Esophagus muscularis mucosa (tissue), 4 donors: ENCODE measurements around the gene DSCAML1. TPM values are rescaled to one million over a fixed set of nuclear protein-coding genes. Genes with fewer than 3 reads are reported as not detected.

Experiments used
- DNase-seq: peaks from one replicate; pipeline ENCODE4 v3.0.0-alpha.2; 2017; ENCODE audit errors: extremely low spot score
- H3K27ac ChIP-seq, 4 donors: fragments of 200-600 bp; sonication (generic); replicated peaks in 1 of 4; 1 replicate in 3 of 4; 2 replicates in 1 of 4; pipeline ENCODE4 v1.5.1; 2016 to 2019; ENCODE audit warnings: mild to moderate bottlenecking in 1 of 4
- H3K27me3 ChIP-seq, 4 donors: fragments of 200-600 bp; sonication (generic); one replicate each; pipeline versions ENCODE4 v1.5.1 to v1.6.0; 2016 to 2019
- H3K36me3 ChIP-seq, 4 donors: fragments of 200-600 bp; sonication (generic); one replicate each; pipeline ENCODE4 v1.5.1; 2016 to 2019
- H3K4me1 ChIP-seq, 4 donors: fragments of 200-600 bp; sonication (generic); one replicate each; pipeline ENCODE4 v1.5.1; 2016 to 2019
- H3K4me3 ChIP-seq, 4 donors: fragments of 200-600 bp; sonication (generic); 1 replicate in 2 of 4; 2 replicates in 2 of 4; pipeline ENCODE4 v1.5.1; 2016 to 2019; ENCODE audit warnings: mild to moderate bottlenecking in 4 of 4, moderate library complexity in 1 of 4
- H3K9me3 ChIP-seq, 4 donors: fragments of 200-600 bp; sonication (generic); 1 replicate in 3 of 4; 2 replicates in 1 of 4; pipeline ENCODE4 v1.5.1; 2016 to 2019
- EP300 ChIP-seq: sonication (generic); formaldehyde crosslinking; IDR thresholded peaks from one replicate; pipeline ENCODE4 v1.6.1; 2017; ENCODE audit warnings: antibody characterized with exemption
- POLR2A ChIP-seq: fragments of 450-650 bp; IDR thresholded peaks from one replicate; pipeline ENCODE4 v1.6.1; 2017; ENCODE audit warnings: antibody characterized with exemption, moderate library complexity, mild to moderate bottlenecking, low read depth
- POLR2AphosphoS5 ChIP-seq, 2 donors: sonication (generic); formaldehyde crosslinking; IDR thresholded peaks; one replicate each; pipeline ENCODE4 v1.6.1; 2017; ENCODE audit warnings: antibody characterized with exemption in 2 of 2
- WGBS: methylation state at CpG from one replicate; pipeline ENCODE4 v1.1.5; 2018; 5-methylcytosine and 5-hydroxymethylcytosine counted together
- intact Hi-C: fragments of 100-400 bp; cut with DNase I; formaldehyde crosslinking; loops from one replicate; pipeline ENCODE4 v1.15.1; 2023
- total RNA-seq, 4 donors: library from RNA; depleted of rRNA; stranded (reverse); fragments of >200 nt; gene quantifications; one replicate each; pipeline versions ENCODE4 v1.1.0 to v1.2.1, GENCODE V29; 2016
- TF ChIP-seq, protein P1 (sequence below), 3 experiments: fragments of 200-600 bp in 2 of 3; fragments of 450-650 bp in 1 of 3; sonication (generic) in 2 of 3; IDR thresholded peaks; one replicate each; pipeline ENCODE4 v1.5.1; 2017 to 2019; ENCODE audit warnings: antibody characterized with exemption in 3 of 3, mild to moderate bottlenecking in 2 of 3, moderate library complexity in 1 of 3

Gene DSCAML1
- total RNA-seq, 4 donors from 2014 or later = 0.50 to 5.8 (median 1.2) TPM

- DNase-seq = no peak
- no peak overlapping the region for H3K27ac ChIP-seq
- intact Hi-C loops = no loop called here
- peaks cover 0 to 4% (median 0%) of the 10 kb centered on the region in 4 donors for H3K27me3 ChIP-seq
- WGBS = 86% methylated on average over 5 of the region's 5 CpGs
- no peaks in the 10 kb centered on the region for H3K4me1 ChIP-seq
- TF ChIP-seq, protein P1, sequence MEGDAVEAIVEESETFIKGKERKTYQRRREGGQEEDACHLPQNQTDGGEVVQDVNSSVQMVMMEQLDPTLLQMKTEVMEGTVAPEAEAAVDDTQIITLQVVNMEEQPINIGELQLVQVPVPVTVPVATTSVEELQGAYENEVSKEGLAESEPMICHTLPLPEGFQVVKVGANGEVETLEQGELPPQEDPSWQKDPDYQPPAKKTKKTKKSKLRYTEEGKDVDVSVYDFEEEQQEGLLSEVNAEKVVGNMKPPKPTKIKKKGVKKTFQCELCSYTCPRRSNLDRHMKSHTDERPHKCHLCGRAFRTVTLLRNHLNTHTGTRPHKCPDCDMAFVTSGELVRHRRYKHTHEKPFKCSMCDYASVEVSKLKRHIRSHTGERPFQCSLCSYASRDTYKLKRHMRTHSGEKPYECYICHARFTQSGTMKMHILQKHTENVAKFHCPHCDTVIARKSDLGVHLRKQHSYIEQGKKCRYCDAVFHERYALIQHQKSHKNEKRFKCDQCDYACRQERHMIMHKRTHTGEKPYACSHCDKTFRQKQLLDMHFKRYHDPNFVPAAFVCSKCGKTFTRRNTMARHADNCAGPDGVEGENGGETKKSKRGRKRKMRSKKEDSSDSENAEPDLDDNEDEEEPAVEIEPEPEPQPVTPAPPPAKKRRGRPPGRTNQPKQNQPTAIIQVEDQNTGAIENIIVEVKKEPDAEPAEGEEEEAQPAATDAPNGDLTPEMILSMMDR (IDR thresholded peaks at IDR 0.05) = no peak
- TF ChIP-seq POLR2A = no peak
- TF ChIP-seq POLR2AphosphoS5 (IDR thresholded peaks at IDR 0.05) = no peak
- TF ChIP-seq EP300 = no peak
- no peak overlapping the region for H3K4me3 ChIP-seq
- H3K9me3 ChIP-seq = no peaks in the 10 kb centered on the region
- H3K36me3 ChIP-seq = no peaks in the 10 kb centered on the region
Observed at GRCh38 chr11:117559698-117560097, 237.3 kb downstream of the DSCAML1 start.

DNA sequence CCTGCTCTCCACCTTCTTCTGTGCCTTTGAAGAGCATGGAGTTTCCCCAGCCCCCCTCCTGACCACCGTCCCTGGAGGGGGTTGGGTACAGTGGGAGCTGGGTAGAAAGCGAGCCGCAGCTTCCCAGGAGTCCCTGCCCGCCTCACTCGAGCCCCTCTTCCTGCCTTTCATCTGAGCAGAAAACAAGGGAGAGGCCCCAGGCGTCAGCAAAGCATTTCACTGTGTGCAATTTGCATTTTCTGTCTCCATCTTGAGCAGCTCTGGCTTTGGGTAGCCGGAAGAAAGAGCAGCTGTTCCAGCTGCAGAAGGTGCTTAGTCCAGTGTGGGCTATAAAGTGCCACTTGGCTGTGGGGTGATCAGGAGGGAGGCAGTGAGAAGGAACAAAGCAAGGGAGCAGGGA is 239.7 kb downstream of the DSCAML1 start:
- DNase-seq = no peak
- 68% methylated on average over 7 of the region's 7 CpGs for WGBS
- intact Hi-C loops = no loop called here

DNA sequence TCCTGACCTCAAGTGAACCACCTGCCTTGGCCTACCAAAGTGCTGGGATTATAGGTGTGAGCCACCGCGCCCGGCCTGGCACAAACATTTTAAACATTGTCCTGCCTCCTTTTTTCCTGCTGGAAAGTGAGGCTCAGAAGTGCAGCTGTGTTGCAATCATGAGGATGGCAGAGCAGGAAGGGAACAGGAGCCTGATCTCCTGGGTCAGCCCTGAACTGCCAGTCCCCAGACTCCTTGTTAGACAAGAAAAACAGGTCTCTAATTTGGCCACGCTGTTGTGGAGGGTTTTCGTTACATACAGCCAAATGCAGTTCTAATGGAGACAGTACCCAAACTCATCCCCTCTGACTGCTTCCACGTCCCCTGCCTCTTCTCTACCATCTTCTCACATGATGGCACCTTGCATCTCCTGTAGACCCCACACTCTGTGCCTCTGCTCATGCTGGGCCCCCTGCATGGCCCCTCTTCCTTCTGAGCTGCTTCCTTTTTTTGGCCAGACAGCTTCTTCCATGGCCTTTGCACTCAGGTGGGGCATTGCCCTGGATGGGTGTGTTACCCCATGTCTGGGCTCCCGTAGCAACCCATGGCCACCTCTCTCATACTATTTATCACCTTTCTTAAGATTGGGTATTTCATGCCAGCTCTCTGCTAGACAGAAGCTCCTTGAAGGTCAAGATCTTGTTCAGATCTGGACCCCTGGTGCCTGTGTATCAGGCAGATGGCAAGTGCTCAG is 242.2 kb downstream of the DSCAML1 start:
- Histone ChIP-seq H3K4me1 (no peaks in the 10 kb centered on the region), H3K4me3 (no peak overlapping the region), H3K27ac (no peak overlapping the region), H3K27me3 (peaks cover 0 to 3% (median 0%) of the 10 kb centered on the region in 4 donors), H3K36me3 (no peaks in the 10 kb centered on the region), H3K9me3 (no peaks in the 10 kb centered on the region)
- DNase-seq = no peak
- TF ChIP-seq EP300 = no peak
- no peak for TF ChIP-seq POLR2A
- TF ChIP-seq, protein P1 (IDR thresholded peaks at IDR 0.05) = no peak
- no peak for TF ChIP-seq POLR2AphosphoS5 (IDR thresholded peaks at IDR 0.05)
- WGBS = 93% methylated on average over 7 of the region's 7 CpGs
- intact Hi-C loops = no loop called here

More for the DNA sequence above, 239.7 kb downstream of the DSCAML1 start:
- Histone ChIP-seq H3K9me3 (no peaks in the 10 kb centered on the region), H3K36me3 (no peaks in the 10 kb centered on the region), H3K27me3 (peaks cover 0 to 4% (median 0%) of the 10 kb centered on the region in 4 donors), H3K4me1 (no peaks in the 10 kb centered on the region), H3K4me3 (no peak overlapping the region), H3K27ac (no peak overlapping the region)
- TF ChIP-seq EP300 (no peak), POLR2AphosphoS5 (IDR thresholded peaks at IDR 0.05) (no peak), POLR2A (no peak)
- TF ChIP-seq, protein P1 (IDR thresholded peaks at IDR 0.05) = no peak

DNA sequence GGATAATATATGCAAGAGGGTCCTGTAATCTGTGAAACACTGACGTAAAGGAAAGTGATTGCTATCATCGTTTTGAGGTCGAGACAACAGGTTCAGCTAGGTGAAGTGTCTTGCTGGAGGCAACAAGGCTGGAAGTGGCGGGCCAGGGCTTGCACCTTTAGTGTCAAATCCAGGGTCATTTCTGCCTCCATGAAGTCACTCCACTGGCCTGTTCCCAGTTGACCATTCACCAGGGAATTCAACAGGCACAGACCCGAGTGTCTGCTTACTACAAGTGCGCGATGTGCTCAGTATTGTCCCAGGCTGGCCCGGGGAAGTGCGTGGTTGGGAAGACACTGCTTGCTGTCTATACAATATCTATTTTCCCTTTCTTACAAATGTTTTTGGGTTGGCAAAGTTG is 244.4 kb downstream of the DSCAML1 start:
- Histone ChIP-seq H3K36me3 (no peaks in the 10 kb centered on the region), H3K9me3 (no peaks in the 10 kb centered on the region), H3K4me1 (no peaks in the 10 kb centered on the region), H3K27ac (no peak overlapping the region), H3K4me3 (no peak overlapping the region), H3K27me3 (no peaks in the 10 kb centered on the region)
- no peak for DNase-seq
- 90% methylated on average over 9 of the region's 9 CpGs for WGBS
- intact Hi-C loops = no loop called here
- TF ChIP-seq, protein P1 (IDR thresholded peaks at IDR 0.05) = no peak
- TF ChIP-seq EP300 (no peak), POLR2AphosphoS5 (IDR thresholded peaks at IDR 0.05) (no peak), POLR2A (no peak)
